SIG-M5 treated with dmso at 0.1 percent for 504 hours (cell line): ENCODE results near the gene LRRC57.
"Not testable (repeated sequence)": the region's sequence is repeated elsewhere in the genome, so short reads cannot be mapped to it uniquely, and the experiment has no call there.

Experiments used
- DNase-seq: peaks from one replicate; lab custom pipeline; 2025; ENCODE audit not compliant: unreplicated experiment; lab: John Stamatoyannopoulos, UW

The LRRC57 gene

DNA sequence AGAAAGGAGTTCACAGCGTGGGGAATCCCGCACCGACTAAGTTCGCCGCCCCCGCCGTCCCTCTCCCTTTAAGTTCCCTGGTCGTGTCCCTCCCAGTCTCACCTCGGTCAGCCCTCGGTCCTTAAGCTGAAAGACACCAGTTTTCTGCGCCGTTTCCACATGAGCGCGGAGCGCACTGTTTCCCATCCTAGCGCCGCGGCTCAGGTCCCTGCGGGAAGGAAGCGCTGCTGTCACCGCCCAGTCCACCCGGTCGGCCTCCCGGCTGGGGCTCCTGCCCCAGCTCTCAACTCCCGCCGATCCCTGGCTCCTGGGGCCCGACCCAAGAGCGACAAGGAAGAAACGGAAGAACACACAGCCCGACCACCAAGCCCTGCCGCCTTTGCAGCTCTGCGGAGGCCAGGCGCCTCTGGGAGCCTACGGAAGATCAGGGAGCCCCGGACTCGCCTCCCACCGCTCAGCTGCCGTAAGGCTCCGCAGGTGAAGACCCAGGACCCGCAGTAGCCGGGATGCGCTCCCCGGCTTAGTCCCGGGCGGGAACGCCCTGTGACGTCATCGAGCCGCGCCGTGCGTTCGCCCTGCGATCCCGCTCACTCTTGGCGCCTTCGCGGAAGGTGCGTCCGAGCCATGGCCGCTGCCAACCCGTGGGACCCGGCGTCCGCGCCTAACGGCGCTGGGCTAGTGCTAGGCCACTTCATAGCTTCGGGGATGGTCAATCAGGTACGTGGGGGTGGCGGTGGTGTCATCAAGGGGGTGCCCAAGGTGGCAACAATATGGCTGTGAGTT lies at the start of gene LRRC57, which contains the start of gene HAUS2:
Gene LRRC57, minus strand, starts transcription at position 545 of the 783 bp plus-strand sequence. Its CDS starts 359 bp downstream, at position 186.
Gene HAUS2, plus strand, starts transcription at position 590 of the 783 bp plus-strand sequence. Its CDS starts 35 bp downstream, at position 625.
- DNase-seq: peak; percentile 64

DNA sequence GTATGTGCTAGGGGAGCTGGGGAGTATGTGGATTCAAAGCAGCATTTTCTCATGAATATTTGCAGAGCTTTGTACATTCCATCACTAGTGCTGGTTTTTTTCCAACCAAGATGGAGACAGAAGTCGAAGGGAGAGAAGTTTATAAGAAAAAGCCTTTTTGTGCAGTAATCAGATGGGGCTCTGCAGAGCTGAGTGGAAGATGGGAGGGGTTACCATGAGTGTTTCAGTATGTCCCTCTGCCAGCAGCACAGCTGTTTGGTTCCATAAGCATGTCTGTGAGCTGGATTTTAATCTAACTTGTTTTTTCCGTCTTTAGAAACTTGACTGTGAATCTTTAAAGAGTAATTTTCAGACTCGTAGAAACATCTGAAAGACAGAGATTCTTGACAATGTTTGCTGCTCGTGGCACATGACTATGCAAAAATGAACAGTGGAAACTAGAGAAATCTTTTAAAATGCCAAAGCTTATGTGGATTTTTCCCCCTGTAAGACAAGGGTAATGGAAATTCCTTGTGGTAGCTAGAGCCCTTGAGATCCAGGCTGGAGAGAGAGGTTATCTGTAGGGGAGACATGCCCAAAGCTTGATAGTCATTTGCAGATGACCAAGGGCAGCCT lies 47.1 kb upstream of the LRRC57 start:
- DNase-seq: no peak

GRCh38 chr15:42594095-42594494 lies 45.5 kb upstream of the LRRC57 start:
- no peak for DNase-seq

GRCh38 chr15:42593143-42593542 lies 44.5 kb upstream of the LRRC57 start:
- DNase-seq: no peak

- no peak for DNase-seq
Observed at GRCh38 chr15:42592716-42593115, 44.1 kb upstream of the LRRC57 start.

DNA sequence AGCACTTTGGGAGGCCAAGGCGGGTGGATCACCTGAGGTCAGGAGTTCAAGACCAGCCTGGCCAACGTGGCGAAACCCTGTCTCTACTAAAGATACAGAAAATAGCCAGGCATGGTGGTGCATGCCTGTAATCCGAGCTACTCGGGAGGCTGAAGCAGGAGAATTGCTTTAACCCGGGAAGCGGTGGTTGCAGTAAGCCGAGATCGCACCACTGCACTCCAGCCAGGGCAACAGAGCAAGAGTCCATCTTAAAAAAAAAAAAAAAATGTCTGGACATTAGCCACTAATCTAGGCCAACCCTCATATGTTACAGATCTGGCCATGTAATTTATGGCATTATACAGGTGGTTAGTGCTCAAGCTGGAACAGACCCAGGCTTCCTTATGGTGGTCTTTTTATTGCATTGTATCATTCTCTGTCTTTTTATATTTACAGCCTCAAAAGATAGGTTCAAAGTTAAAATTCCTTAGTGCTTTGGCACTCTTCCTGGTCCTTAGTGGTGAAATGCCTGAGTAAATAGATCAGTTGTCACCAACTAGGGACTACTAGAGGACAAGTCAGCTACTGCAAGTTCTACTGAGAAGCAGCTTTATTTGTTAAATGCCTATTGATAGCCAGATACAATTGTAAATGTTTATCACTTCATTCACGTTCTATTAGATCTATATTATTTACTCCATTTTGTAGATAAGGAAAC lies 42.8 kb upstream of the LRRC57 start:
- DNase-seq: peak; percentile 41

DNA sequence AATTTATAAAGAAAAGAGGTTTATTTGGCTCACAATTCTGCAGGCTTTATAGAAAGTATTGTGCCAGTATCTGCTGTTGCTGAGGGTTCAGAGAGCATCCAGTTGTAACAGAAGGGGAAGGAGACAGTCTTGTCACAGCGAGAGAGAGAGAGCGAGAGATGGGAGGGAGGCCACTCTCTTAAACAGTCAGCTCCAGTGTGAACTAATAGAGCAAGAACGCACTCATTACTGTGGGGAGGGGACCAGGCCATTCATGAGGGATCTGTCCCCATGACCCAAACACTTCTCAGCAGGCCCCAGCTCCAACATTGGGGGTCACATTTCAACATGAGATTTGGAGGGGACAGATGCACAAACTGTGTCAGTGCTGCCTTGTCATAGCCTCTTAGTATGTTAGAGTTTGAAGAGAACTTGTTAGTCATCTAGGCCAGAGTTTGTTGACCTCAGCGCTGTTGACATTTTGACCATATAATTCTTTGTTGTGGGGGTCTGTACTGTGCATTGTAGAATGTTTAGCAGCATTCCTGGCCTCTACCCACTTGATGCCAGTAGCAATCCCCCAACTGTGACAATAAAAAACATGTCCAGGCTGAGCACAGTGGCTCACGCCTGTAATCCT lies 42.1 kb upstream of the LRRC57 start:
- DNase-seq: no peak

- DNase-seq: no peak
Observed at GRCh38 chr15:42584031-42584765, 35.6 kb upstream of the LRRC57 start.

DNA sequence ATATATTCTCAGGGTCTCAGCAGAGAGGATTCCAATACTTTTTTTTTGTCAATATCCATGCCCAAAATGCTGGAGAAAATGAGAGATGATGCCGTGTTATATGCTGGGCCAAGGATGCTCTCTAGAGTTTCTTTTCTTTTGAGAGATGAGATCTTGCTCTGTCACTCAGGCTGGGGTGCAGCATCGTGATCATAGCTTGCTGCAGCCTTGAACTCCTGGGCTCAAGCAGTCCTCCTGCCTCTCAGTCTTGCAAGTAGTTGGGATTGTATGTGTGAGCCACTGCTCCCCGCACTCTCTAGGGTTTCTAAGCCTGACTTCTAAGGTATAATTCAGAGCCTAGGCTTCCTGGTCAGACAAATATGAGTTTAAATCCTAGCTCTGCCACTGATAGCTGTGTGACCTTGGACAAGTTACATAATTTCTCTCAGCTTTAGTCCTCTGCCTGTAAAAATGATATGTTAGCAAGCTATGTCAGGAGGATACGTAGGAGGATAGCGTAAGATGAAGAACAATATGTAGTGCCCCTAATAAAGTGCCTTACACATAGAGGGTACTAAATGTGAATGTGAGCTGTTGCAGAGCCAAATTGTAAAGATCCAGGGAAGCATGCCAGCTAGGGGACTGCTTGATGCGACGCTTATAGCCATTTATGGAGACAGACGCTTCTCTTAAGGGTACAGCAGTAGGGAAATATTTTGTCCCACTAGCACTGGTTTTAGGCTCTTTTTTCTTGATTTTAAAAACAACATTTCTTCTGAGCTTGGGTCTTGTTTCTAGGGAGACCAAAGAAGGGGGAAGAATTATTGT lies 34.2 kb upstream of the LRRC57 start:
- no peak for DNase-seq

DNA sequence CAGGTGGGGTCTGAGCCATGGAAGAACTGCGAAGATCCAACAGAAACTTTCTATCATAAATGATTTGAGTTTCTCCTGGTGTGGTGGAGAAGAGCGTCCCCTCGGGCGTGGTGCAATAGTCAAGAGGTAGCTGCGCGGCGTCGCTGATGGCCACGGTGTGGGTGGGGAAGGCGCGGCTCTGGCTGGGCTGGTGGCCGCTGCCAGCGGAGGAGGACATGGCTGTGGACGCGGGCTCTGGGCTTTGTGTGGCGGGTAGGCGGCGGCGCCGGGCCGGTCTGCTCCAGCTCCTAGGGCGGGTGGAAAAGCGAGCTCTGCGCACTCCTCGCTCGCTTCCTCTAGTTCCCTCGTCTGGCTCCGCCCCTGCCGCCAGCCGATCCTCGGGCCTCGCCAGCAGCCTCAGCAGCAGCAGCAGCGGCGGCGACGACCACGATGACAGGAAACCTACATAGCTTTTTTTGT lies 32.7 kb upstream of the LRRC57 start:
- DNase-seq: peak; percentile 72

DNA sequence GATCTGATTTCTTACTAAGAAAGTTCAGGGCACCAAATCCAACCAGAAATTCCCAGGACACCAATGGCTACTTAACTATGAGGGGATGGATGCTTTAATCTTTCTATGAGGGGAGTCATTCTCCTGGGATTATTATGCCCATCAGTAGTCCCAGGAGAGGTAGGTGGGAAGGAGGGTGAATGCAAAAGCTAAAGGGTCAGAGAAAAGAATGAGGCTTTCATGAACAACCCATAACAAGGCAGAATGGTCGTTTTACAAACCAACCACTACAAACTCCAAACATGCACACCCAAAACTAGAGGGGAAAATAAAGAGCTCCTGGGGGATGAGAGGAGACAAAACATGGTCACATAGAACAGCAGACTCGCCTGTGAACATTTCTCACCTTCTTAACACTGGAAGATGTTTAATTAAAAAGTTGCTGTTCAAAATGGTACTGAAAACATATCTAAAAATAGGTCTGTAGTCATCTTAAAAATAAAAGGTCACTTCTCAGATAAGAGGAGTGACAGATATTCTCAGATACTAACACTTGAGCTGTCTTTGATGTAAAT lies 30.5 kb upstream of the LRRC57 start:
- DNase-seq: no peak

DNA sequence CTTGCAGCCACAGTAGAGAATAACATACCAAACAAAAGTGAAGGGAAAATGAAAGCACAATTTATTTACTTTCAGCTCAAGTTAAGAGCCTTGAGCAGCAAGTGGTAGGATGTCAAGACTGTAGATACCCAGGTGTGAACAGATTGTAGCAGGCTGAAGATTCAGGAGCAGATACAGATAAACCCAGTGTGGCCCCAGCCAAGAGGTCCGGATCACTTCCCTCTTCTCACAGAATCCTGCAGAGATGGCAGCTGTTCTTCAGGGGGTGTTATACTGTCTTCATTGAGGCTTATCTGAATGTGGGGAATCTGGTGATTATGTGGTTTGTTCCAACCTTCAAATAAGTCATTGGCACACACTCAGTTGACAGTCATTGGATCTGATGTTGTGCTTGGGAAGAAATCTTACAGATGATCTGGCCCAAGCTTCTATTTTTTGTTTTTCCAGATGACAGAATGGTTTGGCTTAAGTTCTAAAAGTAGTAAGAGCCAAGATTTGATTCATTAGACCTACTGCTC lies 29.0 kb upstream of the LRRC57 start:
- no peak for DNase-seq

DNA sequence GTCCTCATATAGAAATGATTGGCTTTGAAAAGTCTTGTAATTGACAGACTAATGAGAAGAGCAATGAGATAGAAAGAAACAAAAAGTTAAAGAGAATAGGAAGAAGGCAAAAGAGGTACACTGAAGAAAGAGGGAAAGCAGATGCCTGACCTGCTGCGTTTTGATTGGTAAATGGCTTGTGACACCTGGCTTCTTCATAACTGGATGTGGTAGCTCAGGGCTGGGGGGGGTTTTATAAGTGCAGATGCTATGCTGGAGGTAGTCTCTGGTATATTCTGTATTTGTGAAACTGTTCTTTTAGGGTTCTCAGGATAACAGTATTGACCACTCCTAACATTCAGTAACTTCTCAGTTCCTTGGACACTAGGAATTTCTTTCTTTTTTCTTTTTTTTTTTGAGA lies 28.2 kb upstream of the LRRC57 start:
- no peak for DNase-seq

DNA sequence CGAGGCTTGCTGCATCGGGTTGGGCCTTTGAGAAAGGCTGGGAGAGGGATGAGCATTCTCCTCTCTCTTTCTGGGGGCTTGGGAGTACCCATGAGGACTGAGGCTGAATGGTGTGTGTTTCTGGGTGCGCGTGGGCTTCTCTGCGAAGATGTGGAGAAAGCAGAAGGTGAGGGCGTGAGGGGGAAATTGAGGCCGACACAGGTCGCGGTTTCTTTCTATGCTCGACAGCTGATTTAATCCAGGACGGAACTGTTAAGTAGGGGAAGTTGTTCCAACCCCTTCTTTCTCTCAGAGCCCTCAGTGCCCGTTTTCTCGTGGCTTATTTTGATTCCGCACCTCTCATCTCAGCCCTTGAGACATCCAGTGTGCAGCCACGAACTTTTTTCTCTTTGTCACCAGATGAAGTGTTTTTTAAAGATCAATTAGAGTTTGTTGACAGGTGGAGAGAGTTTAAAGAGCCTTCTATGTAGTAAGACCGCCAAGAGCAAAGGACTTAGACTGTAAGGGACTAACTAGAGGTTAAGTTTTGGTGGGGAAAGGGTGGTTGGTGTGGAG lies 27.5 kb upstream of the LRRC57 start:
- peak; percentile 36 for DNase-seq

DNA sequence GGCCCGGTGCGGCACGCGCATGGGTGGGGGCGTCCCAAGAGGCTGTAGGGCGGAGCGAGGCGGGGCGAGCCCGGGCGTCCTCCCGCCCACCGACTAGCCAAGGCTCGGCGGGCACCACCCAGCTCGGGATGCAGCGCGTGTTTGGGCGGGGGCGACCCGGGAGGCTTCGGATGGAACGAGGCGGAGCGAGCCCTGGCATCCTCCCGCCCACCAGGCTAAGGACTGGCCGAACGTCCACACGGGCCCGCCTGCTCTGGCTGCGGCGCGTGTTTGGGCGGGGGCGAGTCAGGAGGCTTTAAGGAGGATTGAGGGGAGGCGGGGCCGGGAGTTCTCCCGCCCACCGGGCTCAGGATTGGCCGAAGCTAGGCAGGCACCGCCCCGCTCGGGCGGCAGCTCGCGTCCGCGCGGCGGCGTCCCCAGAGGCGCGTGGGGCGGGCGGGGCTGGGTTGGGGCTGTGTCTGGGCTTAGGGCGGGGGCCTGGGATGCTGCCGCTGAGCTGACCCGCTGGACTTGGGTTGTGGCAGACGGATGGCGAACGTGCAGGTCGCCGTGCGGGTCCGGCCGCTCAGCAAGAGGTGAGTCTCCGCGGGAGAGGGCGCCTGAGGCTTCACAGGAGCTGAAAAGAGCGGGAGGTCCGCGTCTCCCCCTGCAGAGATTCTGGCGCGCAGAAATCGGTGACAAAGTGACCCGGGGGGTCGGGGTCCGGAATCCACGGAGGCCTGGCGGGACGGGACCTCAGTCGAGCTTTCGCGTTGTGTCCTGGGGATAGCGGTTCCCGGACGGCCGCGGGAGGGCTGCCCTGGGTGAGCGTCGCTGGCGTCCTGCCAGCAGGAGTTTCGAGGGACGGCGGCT lies 26.8 kb upstream of the LRRC57 start, which contains the start of gene STARD9:
Gene STARD9, plus strand, starts transcription at position 419 of the 852 bp plus-strand sequence. Its CDS starts 110 bp downstream, at position 529.
- peak; percentile 94 for DNase-seq

DNA sequence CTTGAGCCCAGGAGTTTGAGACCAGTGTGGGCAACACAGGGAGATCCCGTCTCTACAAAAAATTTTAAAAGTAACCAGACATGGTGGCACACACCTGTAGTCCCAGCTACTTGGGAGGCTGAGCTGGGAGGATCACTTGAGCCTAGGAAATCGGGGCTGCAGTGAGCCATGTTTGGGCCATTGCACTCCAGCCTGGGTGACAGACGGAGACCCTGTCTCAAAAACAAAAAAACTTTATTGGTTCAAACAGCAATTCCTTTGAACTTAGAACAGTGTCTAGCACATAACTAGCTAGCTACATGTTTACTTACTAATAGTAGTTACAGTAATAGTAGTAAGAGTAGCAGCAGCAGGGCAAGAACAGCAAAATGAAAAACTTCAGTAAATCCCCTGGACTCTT lies 10.1 kb upstream of the LRRC57 start:
- no peak for DNase-seq

DNA sequence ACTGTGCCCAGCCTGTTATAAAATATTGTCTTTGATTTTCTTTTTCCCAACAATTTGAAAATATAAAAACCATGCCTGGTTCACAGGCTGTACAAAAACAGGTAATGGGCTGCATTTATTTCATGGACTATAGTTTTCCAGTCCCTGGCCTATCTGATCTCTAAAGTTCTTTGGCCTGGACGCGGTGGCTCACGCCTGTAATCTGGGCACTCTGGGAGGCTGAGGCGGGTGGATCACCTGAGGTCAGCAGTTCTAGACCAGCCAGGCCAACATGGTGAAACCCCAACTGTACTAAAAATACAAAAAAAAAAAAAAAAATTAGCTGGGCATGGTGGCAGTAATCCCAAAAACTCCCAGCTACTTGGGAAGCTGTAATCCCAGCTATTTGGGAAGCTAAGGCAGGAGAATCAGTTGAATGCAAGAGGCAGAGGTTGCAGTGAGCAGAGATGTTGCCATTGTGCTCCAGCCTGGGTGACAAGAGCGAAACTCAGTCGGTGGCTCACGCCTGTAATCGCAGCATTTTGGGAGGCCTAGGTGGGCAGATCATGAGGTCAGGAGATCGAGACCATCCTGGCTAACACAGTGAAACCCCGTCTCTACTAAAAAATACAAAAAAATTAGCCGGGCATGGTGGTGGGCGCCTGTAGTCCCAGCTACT lies 8.1 kb upstream of the LRRC57 start:
- not testable (repeated sequence) for DNase-seq
